SK-N-SH treated with all-trans-retinoic acid at 6 μM for 48 hours (cell line): ENCODE measurements around the gene ZNF428.

Source experiments
- BACH2 ChIP-seq: fragments of 250-450 bp; sonication (Bioruptor Pico); IDR thresholded peaks from 2 replicates; pipeline ENCODE4 v1.9.0; 2021; ENCODE audit warnings: mild to moderate bottlenecking, borderline replicate concordance
- ISL1 ChIP-seq: fragments of 250-450 bp; sonication (Bioruptor Pico); IDR thresholded peaks from 2 replicates; pipeline ENCODE4 v2.1.2; 2022; ENCODE audit warnings: mild to moderate bottlenecking, moderate library complexity
- PPARA ChIP-seq: fragments of 250-450 bp; sonication (Bioruptor Pico); IDR thresholded peaks from 2 replicates; pipeline ENCODE4 v1.5.0; 2020; ENCODE audit warnings: mild to moderate bottlenecking, borderline replicate concordance
- RARB ChIP-seq: fragments of 250-450 bp; sonication (Bioruptor Pico); IDR thresholded peaks from 2 replicates; pipeline ENCODE4 v1.8.0; 2021; ENCODE audit warnings: mild to moderate bottlenecking, moderate library complexity
- TCF4 ChIP-seq: fragments of 250-450 bp; sonication (Bioruptor Pico); IDR thresholded peaks from 2 replicates; pipeline ENCODE4 v1.8.0; 2021; ENCODE audit warnings: mild to moderate bottlenecking, moderate library complexity, borderline replicate concordance
- TOX ChIP-seq: fragments of 250-450 bp; sonication (Bioruptor Pico); IDR thresholded peaks from 2 replicates; pipeline ENCODE4 v1.8.0; 2021; ENCODE audit warnings: mild to moderate bottlenecking, moderate library complexity, borderline replicate concordance
- ZFP3 ChIP-seq: fragments of 250-450 bp; sonication (Bioruptor Pico); IDR thresholded peaks from 2 replicates; pipeline ENCODE4 v1.5.0; 2020; ENCODE audit warnings: mild to moderate bottlenecking, moderate library complexity
- TF ChIP-seq, protein P1 (sequence below): fragments of 250-450 bp; sonication (Bioruptor Pico); IDR thresholded peaks from 2 replicates; pipeline ENCODE4 v1.5.1; 2020; ENCODE audit warnings: low read depth, mild to moderate bottlenecking, moderate library complexity
- TF ChIP-seq, protein P2 (sequence below): fragments of 250-450 bp; sonication (Bioruptor Pico); IDR thresholded peaks from 2 replicates; pipeline ENCODE4 v1.8.0; 2020; ENCODE audit warnings: mild to moderate bottlenecking, moderate library complexity, borderline replicate concordance

DNA sequence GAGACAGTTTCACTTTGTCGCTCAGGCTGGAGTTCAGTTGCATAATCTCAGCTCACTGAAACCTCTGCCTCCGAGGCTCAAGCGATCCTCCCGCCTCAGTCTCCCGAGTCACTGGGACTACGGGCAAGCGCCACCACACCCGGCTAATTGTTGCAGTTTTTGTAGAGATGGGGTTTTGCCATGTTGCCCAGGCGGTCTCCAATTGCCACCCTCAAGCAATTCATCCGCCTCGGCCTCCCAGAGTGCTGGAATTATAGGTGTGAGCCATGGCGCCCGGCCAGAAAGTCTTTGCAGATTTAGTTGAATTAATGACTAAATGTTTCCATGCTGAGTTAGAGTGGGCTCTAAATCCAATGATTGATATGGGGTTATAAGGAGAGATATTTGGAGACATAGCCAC is 24.8 kb upstream of the ZNF428 start:
- TF ChIP-seq ZFP3 (CRISPR knock-in tag), result no peak
- TF ChIP-seq, protein P1, sequence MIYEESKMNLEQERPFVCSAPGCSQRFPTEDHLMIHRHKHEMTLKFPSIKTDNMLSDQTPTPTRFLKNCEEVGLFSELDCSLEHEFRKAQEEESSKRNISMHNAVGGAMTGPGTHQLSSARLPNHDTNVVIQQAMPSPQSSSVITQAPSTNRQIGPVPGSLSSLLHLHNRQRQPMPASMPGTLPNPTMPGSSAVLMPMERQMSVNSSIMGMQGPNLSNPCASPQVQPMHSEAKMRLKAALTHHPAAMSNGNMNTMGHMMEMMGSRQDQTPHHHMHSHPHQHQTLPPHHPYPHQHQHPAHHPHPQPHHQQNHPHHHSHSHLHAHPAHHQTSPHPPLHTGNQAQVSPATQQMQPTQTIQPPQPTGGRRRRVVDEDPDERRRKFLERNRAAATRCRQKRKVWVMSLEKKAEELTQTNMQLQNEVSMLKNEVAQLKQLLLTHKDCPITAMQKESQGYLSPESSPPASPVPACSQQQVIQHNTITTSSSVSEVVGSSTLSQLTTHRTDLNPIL (CRISPR knock-in tag), result no peak
- TF ChIP-seq RARB, result no peak
- TF ChIP-seq TOX (CRISPR knock-in tag), result no peak
- TF ChIP-seq ISL1 (CRISPR knock-in tag), result no peak
- no peak for TF ChIP-seq TCF4 (CRISPR knock-in tag)
- no peak for TF ChIP-seq PPARA
- no peak for TF ChIP-seq BACH2 (CRISPR knock-in tag)
- TF ChIP-seq, protein P2, sequence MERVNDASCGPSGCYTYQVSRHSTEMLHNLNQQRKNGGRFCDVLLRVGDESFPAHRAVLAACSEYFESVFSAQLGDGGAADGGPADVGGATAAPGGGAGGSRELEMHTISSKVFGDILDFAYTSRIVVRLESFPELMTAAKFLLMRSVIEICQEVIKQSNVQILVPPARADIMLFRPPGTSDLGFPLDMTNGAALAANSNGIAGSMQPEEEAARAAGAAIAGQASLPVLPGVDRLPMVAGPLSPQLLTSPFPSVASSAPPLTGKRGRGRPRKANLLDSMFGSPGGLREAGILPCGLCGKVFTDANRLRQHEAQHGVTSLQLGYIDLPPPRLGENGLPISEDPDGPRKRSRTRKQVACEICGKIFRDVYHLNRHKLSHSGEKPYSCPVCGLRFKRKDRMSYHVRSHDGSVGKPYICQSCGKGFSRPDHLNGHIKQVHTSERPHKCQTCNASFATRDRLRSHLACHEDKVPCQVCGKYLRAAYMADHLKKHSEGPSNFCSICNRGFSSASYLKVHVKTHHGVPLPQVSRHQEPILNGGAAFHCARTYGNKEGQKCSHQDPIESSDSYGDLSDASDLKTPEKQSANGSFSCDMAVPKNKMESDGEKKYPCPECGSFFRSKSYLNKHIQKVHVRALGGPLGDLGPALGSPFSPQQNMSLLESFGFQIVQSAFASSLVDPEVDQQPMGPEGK (CRISPR knock-in tag), result no peak
